ENCODE results near the gene SCD.

DNA sequence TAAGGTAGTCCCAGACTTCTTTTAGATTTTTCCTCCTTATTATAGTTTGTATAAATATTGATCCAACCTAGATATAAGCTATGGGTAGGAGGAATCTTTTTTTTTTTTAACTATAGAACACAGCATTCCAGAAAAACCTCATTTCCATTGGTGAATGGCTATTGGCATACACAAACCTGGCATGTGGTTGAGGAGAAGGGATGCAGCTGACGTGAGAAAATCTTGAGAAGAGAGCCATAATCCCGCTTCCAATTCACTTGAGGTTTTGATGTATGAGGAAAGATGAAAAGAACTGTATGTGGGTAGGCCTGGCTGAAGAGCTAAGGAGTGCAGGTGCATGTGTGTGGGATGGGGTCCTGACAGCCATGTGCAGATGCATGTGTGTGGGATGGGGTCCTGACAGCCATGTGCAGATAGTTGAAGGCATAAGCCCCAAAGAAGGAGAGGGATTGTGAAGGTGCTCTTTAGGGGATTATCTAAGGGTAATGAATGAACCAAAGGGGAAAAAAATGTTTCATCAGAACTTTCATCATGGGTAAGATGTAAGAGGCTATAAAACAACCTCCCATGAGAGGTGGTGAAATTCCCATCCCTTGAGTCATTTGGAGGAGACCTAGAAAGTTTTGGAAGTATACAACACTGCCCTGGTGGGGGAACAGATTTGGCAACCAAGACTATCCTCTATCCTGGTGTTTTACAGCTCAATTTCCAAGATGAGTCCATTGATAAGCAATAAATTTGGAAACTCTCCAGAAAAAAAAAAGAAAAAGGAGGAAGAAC lies 13.2 kb upstream of the SCD start:
- TF ChIP-seq, protein P1, sequence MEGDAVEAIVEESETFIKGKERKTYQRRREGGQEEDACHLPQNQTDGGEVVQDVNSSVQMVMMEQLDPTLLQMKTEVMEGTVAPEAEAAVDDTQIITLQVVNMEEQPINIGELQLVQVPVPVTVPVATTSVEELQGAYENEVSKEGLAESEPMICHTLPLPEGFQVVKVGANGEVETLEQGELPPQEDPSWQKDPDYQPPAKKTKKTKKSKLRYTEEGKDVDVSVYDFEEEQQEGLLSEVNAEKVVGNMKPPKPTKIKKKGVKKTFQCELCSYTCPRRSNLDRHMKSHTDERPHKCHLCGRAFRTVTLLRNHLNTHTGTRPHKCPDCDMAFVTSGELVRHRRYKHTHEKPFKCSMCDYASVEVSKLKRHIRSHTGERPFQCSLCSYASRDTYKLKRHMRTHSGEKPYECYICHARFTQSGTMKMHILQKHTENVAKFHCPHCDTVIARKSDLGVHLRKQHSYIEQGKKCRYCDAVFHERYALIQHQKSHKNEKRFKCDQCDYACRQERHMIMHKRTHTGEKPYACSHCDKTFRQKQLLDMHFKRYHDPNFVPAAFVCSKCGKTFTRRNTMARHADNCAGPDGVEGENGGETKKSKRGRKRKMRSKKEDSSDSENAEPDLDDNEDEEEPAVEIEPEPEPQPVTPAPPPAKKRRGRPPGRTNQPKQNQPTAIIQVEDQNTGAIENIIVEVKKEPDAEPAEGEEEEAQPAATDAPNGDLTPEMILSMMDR (IDR thresholded peaks at IDR 0.05), result no peak
- no peak for TF ChIP-seq POLR2A (IDR thresholded peaks at IDR 0.05)
